Measurements from ENCODE around the gene SEL1L2. TPM values are rescaled to one million over a fixed set of nuclear protein-coding genes. Genes with fewer than 3 reads are reported as not detected.

SEL1L2 gene
- total RNA-seq, 1 donor from 2014 or later: not detected

GRCh38 chr20:14009208-14009607 is 18.8 kb upstream of the SEL1L2 start:
- Mint-ChIP-seq H3K4me3 (ENCODE audit: unreplicated experiment) (no peak overlapping the region), H3K27me3 (ENCODE audit: unreplicated experiment) (no peaks in the 10 kb centered on the region), H3K27ac (ENCODE audit: unreplicated experiment) (no peak overlapping the region), H3K9me3 (ENCODE audit: unreplicated experiment) (no peaks in the 10 kb centered on the region), H3K36me3 (ENCODE audit: low read depth, unreplicated experiment) (no peaks in the 10 kb centered on the region), H3K4me1 (ENCODE audit: unreplicated experiment) (no peaks in the 10 kb centered on the region)
- TF ChIP-seq CTCF (IDR thresholded peaks at IDR 0.05; ENCODE audit: unreplicated experiment): no peak
- DNase-seq (ENCODE audit: low spot score): no peak

- no peak for TF ChIP-seq CTCF (IDR thresholded peaks at IDR 0.05; ENCODE audit: unreplicated experiment)
- Mint-ChIP-seq H3K4me1 (ENCODE audit: unreplicated experiment) (no peaks in the 10 kb centered on the region), H3K4me3 (ENCODE audit: unreplicated experiment) (no peak overlapping the region), H3K27ac (ENCODE audit: unreplicated experiment) (no peak overlapping the region), H3K9me3 (ENCODE audit: unreplicated experiment) (no peaks in the 10 kb centered on the region), H3K27me3 (ENCODE audit: unreplicated experiment) (no peaks in the 10 kb centered on the region), H3K36me3 (ENCODE audit: low read depth, unreplicated experiment) (no peaks in the 10 kb centered on the region)
- no peak for DNase-seq (ENCODE audit: low spot score)
These were observed 15.6 kb upstream of the SEL1L2 start for GRCh38 chr20:14005996-14006395.

GRCh38 chr20:14000917-14001316 is 10.5 kb upstream of the SEL1L2 start:
- Mint-ChIP-seq H3K4me1 (ENCODE audit: unreplicated experiment) (peaks cover 6% of the 10 kb centered on the region), H3K36me3 (ENCODE audit: low read depth, unreplicated experiment) (peaks cover 5% of the 10 kb centered on the region), H3K27me3 (ENCODE audit: unreplicated experiment) (peaks cover 5% of the 10 kb centered on the region), H3K4me3 (ENCODE audit: unreplicated experiment) (no peak overlapping the region), H3K9me3 (ENCODE audit: unreplicated experiment) (no peaks in the 10 kb centered on the region), H3K27ac (ENCODE audit: unreplicated experiment) (no peak overlapping the region)
- no peak for TF ChIP-seq CTCF (IDR thresholded peaks at IDR 0.05; ENCODE audit: unreplicated experiment)
- DNase-seq (ENCODE audit: low spot score): no peak

- peaks cover 6% of the 10 kb centered on the region for H3K4me1 Mint-ChIP-seq (ENCODE audit: unreplicated experiment)
- no peak overlapping the region for H3K27ac Mint-ChIP-seq (ENCODE audit: unreplicated experiment)
- peaks cover 8% of the 10 kb centered on the region for H3K27me3 Mint-ChIP-seq (ENCODE audit: unreplicated experiment)
- no peak for DNase-seq (ENCODE audit: low spot score)
- H3K9me3 Mint-ChIP-seq (ENCODE audit: unreplicated experiment): no peaks in the 10 kb centered on the region
- peak overlapping the region; percentile 99 for H3K4me3 Mint-ChIP-seq (ENCODE audit: unreplicated experiment)
- H3K36me3 Mint-ChIP-seq (ENCODE audit: low read depth, unreplicated experiment): peaks cover 5% of the 10 kb centered on the region
- no peak for TF ChIP-seq CTCF (IDR thresholded peaks at IDR 0.05; ENCODE audit: unreplicated experiment)
These were observed 5.9 kb upstream of the SEL1L2 start for GRCh38 chr20:13996265-13996664.

GRCh38 chr20:13995841-13996240 is 5.4 kb upstream of the SEL1L2 start:
- peaks cover 6% of the 10 kb centered on the region for H3K4me1 Mint-ChIP-seq (ENCODE audit: unreplicated experiment)
- peak; percentile 43 for DNase-seq (ENCODE audit: low spot score)
- peak overlapping the region; percentile 99 for H3K4me3 Mint-ChIP-seq (ENCODE audit: unreplicated experiment)
- H3K27me3 Mint-ChIP-seq (ENCODE audit: unreplicated experiment): peaks cover 8% of the 10 kb centered on the region
- peaks cover 5% of the 10 kb centered on the region for H3K36me3 Mint-ChIP-seq (ENCODE audit: low read depth, unreplicated experiment)
- H3K9me3 Mint-ChIP-seq (ENCODE audit: unreplicated experiment): no peaks in the 10 kb centered on the region
- TF ChIP-seq CTCF (IDR thresholded peaks at IDR 0.05; ENCODE audit: unreplicated experiment): no peak
- no peak overlapping the region for H3K27ac Mint-ChIP-seq (ENCODE audit: unreplicated experiment)
